GM12872 (cell line): ENCODE results near the gene SH3PXD2A.

ENCODE experiments used
- TF ChIP-seq, protein P1 (sequence below): IDR thresholded peaks from 3 replicates; pipeline ENCODE4 v1.5.1; 2011; ENCODE audit warnings: low read depth, mild to moderate bottlenecking, low read length, moderate library complexity; ENCODE audit not compliant: insufficient read depth

The SH3PXD2A gene

DNA sequence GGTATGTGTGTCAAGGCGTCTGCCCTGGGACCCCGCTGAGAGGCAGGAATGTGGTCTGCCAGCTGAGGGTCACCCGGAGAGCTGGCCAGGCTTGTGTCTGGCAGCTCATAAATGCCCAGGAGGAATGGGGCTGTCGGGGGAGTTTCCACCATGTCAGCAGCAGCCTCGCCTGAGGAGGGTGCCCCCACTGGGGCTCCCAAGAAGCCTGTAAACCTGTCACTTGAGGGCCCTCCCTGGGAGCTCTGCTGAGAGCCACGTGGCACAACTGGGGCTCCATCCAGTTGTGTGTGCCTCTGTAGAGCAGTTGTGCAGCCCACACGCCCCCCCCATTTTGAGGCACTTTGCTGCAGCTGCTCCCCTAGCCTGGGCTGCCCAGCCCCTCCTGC lies 291.3 kb downstream of the SH3PXD2A start:
- TF ChIP-seq, protein P1, sequence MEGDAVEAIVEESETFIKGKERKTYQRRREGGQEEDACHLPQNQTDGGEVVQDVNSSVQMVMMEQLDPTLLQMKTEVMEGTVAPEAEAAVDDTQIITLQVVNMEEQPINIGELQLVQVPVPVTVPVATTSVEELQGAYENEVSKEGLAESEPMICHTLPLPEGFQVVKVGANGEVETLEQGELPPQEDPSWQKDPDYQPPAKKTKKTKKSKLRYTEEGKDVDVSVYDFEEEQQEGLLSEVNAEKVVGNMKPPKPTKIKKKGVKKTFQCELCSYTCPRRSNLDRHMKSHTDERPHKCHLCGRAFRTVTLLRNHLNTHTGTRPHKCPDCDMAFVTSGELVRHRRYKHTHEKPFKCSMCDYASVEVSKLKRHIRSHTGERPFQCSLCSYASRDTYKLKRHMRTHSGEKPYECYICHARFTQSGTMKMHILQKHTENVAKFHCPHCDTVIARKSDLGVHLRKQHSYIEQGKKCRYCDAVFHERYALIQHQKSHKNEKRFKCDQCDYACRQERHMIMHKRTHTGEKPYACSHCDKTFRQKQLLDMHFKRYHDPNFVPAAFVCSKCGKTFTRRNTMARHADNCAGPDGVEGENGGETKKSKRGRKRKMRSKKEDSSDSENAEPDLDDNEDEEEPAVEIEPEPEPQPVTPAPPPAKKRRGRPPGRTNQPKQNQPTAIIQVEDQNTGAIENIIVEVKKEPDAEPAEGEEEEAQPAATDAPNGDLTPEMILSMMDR, result no peak

DNA sequence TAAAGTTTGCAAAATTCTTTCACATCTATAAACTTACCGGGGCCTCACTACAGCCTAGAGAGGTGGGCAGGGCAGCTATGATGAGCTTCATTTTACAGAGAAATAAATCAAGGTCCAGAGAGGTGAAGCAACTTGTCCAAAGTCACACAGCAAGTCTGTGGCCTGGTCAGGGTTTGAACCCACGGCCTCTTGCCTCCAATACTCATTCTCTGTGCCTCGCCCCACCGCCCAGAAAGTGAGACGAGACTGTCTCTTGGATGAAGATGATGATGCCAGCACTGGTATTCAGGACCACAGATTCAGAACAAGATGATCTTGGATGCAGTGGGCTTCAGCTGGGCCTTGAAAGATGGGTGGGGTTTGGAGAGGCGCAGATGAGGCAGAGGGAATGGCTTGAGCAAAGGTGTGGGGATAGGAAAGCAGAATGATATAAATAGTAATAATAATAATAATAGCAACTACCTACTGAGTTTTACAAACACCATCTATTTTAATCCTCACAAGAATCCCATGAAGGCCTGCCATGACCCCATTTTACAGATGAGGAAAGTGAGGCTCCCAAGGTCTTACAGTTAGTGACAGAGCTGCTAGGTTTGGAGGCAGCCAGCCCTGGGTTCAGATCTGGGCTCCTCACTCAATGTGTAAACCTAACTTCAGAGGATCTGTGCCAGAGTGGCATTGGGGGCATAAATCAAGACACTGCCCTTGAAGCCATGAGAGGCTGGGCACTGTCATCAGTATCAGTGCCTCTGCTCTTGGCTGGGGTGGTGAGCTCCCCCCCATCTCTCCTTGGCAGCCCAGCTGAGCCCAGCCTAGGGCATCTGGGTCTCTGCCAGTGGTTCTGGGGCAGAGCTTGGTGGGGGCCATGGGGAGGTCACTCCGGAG lies 291.9 kb downstream of the SH3PXD2A start:
- TF ChIP-seq, protein P1, result no peak

DNA sequence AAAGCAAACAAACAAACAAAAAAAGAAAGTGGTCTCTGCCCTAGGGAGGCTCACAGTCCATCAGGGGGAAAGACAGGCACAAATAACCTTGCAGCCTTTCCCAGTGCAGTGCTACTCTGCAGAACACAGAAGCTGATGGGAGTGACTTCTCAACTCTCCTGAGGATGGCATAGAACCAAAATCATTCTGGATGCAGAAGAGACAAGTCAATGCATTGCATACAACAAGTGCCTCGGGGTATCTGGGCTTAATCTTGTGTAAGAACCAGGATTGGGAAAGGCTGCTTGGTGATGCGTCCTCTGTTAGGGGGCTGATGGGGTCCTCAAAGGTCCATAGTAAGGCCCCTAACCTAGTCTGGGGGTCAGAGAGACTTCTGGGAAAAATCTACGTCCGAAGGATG lies 293.0 kb downstream of the SH3PXD2A start:
- TF ChIP-seq, protein P1, result no peak

DNA sequence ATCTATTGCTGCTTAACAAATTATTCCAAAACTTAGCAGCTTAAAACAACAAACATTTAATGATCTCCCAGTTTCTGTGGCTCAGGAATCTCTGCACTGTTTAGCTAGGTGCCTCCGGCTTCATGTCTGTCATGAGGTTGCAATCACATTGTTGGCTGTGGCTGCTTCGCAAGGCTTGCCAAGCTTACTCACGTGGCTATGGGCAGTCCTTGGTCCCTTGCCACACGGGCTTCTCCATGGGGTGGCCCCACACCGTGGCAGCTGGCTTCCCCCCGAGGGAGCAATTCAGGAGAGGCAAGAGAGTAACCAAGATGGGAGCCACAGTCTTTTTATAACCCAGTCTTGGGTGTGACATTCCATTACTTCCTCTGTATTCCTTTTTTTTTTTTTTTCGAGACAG lies 294.5 kb downstream of the SH3PXD2A start:
- TF ChIP-seq, protein P1, result no peak

DNA sequence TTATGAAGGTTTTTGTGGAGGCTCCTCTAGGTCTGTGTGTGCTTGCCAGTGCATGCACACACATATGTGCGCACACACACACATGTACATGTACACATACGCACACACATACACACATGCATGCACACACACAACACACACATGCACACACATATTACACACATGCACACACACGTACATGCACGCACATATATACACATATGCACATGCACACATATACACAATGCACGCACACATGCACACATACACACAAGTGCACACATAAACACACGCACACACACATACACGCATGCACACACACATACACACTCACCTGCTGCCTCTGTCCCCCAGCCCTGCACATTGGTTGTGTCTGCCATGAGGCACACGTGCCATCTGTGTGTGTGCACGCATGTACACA lies 295.6 kb downstream of the SH3PXD2A start:
- TF ChIP-seq, protein P1, result no peak

DNA sequence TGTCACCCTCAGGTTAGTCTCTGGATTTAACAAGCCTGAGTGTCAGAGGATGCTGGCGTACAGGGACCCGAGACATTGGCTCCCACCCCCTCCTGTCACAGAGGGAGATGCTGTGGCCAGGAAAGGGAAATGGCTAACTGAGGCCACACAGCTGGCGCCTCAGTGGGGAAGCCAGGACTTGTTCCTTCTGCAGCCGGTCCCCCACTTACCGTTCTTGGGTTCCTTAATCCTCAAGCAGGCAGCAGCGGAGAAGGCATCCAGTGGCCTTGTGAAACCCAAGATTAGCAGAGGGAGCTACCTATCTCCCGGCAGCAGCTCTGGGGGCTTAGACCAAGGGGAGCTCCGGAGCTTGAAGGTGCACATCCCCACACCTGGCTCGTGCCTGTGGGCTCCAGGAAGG lies 296.5 kb downstream of the SH3PXD2A start:
- TF ChIP-seq, protein P1, result no peak

DNA sequence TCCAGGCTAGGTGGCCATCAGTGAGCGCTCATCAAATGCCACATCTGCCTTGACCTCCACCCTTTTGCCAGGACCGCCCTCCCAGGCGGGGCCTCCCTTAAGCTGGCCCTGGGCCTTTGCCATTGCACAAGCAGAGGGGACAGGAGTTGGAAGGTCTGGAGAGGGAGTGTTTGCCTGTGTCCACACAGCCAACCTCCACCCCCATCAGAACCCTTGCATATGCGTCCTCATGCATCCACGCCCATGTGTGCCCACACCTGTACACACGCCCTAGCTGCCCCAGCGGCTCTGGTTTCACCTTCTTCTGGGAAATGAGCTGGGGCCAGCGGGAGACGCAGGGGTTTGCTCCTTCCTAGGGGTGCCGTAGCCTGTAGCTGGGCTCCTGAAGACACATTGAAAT lies 297.9 kb downstream of the SH3PXD2A start:
- TF ChIP-seq, protein P1, result no peak
